ENCODE measurements around the gene VAC14.

DNA sequence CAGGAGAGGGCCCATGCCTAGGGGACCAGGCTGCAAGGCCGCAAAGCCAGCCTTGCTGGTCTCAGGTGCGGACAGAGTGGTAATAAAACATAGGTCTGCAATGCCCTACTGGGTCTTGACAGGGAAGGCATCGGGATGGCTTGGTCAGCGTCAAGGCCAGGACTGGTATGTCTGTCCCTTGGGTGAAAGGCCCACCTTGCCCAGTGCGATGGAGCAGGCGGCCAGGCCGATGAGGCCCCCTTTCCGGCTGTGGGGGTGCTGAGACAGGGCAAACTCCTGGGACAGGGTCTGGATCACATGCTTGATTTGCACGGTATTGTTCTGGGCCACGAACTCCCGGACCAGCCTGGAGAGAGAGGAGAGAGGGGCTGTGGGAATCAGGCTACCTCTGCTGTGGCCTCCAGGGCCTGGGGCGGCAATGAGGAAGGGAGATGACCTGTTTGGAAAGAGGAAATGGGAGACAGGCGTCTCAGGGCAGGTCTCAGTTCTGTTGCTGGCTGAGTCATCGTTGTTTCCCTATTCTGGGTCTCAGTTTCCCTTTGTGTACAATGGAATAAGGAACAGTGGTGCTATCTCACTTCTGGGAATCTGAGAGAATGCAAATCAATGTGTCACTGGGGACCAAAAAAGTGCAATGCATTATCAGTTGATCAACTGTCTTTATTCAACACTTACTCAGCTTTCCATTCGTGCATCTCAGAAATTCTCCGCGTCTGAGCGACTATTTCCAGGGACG, 14.8 kb downstream of the VAC14 start:
- TF ChIP-seq CTCF (IDR thresholded peaks at IDR 0.05) = no peak
- TF ChIP-seq POLR2A (IDR thresholded peaks at IDR 0.05) = no peak
